ENCODE measurements around the gene SERPINB13. TPM values are rescaled to one million over a fixed set of nuclear protein-coding genes. Genes with fewer than 3 reads are reported as not detected.

The SERPINB13 gene
- total and polyA plus RNA-seq, 12 donors, result 0.10 TPM; not detected in 11

GRCh38 chr18:63564561-63564960 lies 22.6 kb upstream of the SERPINB13 start:
- WGBS, 4 donors, result 70 to 95% (median 80%) methylated on average over 1 of the region's 1 CpG
- no peak overlapping the region for H3K27ac ChIP-seq

GRCh38 chr18:63567276-63567675 lies 19.9 kb upstream of the SERPINB13 start:
- Histone ChIP-seq H3K4me1 (replicated peaks in 1 of 2) (no peaks in the 10 kb centered on the region), H3K27ac (no peak overlapping the region), H3K36me3 (replicated peaks in 1 of 2) (no peaks in the 10 kb centered on the region), H3K9me3 (replicated peaks in 1 of 3) (no peaks in the 10 kb centered on the region), H3K27me3 (peaks cover 10% of the 10 kb centered on the region), H3K4me3 (no peak overlapping the region)
- intact Hi-C loops (cut with DNase I), result loop anchor here in 1 of 2 donors (10.0 kb wide), 1 partner anchor 52 kb away; no protein-coding TSS in a partner anchor
- no peak for DNase-seq
- TF ChIP-seq CTCF (IDR thresholded peaks at IDR 0.05), result no peak
- no peak for TF ChIP-seq POLR2A (IDR thresholded peaks at IDR 0.05)
- 73 to 80% (median 78%) methylated on average over 5 of the region's 5 CpGs for WGBS, 4 donors

More at GRCh38 chr18:63564561-63564960, 22.6 kb upstream of the SERPINB13 start:
- no peaks in the 10 kb centered on the region for H3K4me1 ChIP-seq (replicated peaks in 1 of 2)
- intact Hi-C loops (cut with DNase I), result loop anchor here in 1 of 2 donors (10.0 kb wide), 1 partner anchor 50 kb away; no protein-coding TSS in a partner anchor
- TF ChIP-seq POLR2A (IDR thresholded peaks at IDR 0.05) (no peak), CTCF (IDR thresholded peaks at IDR 0.05) (no peak)
- DNase-seq, result no peak
- H3K4me3 ChIP-seq, result no peak overlapping the region
- peaks cover 7% of the 10 kb centered on the region for H3K27me3 ChIP-seq
- no peaks in the 10 kb centered on the region for H3K9me3 ChIP-seq (replicated peaks in 1 of 3)
- no peaks in the 10 kb centered on the region for H3K36me3 ChIP-seq (replicated peaks in 1 of 2)

- no peak overlapping the region for H3K27ac ChIP-seq
- TF ChIP-seq CTCF (IDR thresholded peaks at IDR 0.05), result no peak
- peaks cover 10% of the 10 kb centered on the region for H3K27me3 ChIP-seq
- intact Hi-C loops (cut with DNase I), result loop anchor here in 1 of 2 donors (10.0 kb wide), 1 partner anchor 53 kb away; no protein-coding TSS in a partner anchor
- H3K36me3 ChIP-seq (replicated peaks in 1 of 2), result no peaks in the 10 kb centered on the region
- no peaks in the 10 kb centered on the region for H3K4me1 ChIP-seq (replicated peaks in 1 of 2)
- no peak overlapping the region for H3K4me3 ChIP-seq
- WGBS, 4 donors, result 69 to 79% (median 70%) methylated on average over 9 of the region's 9 CpGs
- DNase-seq, result no peak
- H3K9me3 ChIP-seq (replicated peaks in 1 of 3), result no peaks in the 10 kb centered on the region
Measured at GRCh38 chr18:63567825-63568224, 19.3 kb upstream of the SERPINB13 start.

GRCh38 chr18:63570721-63571120 lies 16.4 kb upstream of the SERPINB13 start:
- H3K9me3 ChIP-seq (replicated peaks in 1 of 3), result no peaks in the 10 kb centered on the region
- WGBS, 4 donors, result 72 to 81% (median 72%) methylated on average over 6 of the region's 6 CpGs
- no peak overlapping the region for H3K27ac ChIP-seq
- DNase-seq, result no peak
- no peaks in the 10 kb centered on the region for H3K36me3 ChIP-seq (replicated peaks in 1 of 2)
- no peaks in the 10 kb centered on the region for H3K4me1 ChIP-seq (replicated peaks in 1 of 2)
- intact Hi-C loops (cut with DNase I), result no loop called here
- H3K4me3 ChIP-seq, result no peak overlapping the region
- no peak for TF ChIP-seq CTCF (IDR thresholded peaks at IDR 0.05)
- TF ChIP-seq POLR2A (IDR thresholded peaks at IDR 0.05), result no peak
- H3K27me3 ChIP-seq, result peaks cover 10% of the 10 kb centered on the region

All from adrenal gland (tissue), 12 donors.